ENCODE measurements around the gene CUEDC1.

The CUEDC1 gene

DNA sequence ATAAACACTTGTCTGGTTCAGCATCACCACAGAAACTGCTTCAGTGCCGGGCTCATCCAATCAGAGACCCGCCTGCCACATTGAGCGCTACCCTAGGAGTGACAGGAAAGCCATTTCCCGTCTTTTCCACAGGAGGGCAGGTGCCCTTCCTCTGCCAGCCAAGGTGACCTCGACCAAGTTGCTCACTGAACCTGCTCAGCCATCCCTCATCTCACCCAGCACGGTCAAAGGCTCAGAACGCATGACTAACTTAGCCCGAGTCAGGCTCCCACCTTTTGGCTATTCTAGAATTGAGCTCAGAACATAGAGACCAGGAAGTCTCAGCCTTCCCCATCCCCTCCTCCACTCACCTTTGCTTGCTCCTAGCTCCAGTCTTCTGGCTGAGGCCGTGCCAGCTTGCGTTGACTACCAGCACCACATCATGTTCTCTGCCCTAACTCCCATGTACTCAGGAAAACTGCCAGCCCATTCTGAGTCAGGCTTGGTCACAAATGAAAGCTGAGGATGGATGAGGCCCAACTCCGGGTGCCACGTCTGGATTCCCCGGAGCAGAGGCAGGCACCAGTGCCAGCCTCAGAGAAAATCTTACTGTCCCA lies 121.0 kb downstream of the CUEDC1 start:
- H3K27me3 ChIP-seq (ENCODE audit: insufficient read depth, low read length, poor library complexity): no peaks in the 10 kb centered on the region
- DNase-seq (no peak), ATAC-seq (ENCODE audit: insufficient read depth, low read depth) (peak; percentile 23; the same call in 1 of the 3 replicates)
- peaks cover 15% of the 10 kb centered on the region for H3K36me3 ChIP-seq (ENCODE audit: insufficient read depth, low read length)
- H2AFZ ChIP-seq (ENCODE audit: low read depth, low read length): no peak overlapping the region
- H4K20me1 ChIP-seq (ENCODE audit: insufficient read depth, low read length): no peaks in the 10 kb centered on the region
- no peaks in the 10 kb centered on the region for H3K79me2 ChIP-seq (ENCODE audit: insufficient read depth, low read length)
- H3K4me1 ChIP-seq (ENCODE audit: insufficient read depth, low read length): peaks cover 9% of the 10 kb centered on the region
- no peak overlapping the region for H3K27ac ChIP-seq (ENCODE audit: low read length)
- H3K9me3 ChIP-seq (ENCODE audit: insufficient read depth, low read length, severe bottlenecking): no peaks in the 10 kb centered on the region
- no peak overlapping the region for H3K4me3 ChIP-seq (ENCODE audit: low read depth in 1 of 2, low read length in 2 of 2)
- H3K4me2 ChIP-seq (ENCODE audit: insufficient read depth, low read length): no peak overlapping the region
- TF ChIP-seq, protein P1, sequence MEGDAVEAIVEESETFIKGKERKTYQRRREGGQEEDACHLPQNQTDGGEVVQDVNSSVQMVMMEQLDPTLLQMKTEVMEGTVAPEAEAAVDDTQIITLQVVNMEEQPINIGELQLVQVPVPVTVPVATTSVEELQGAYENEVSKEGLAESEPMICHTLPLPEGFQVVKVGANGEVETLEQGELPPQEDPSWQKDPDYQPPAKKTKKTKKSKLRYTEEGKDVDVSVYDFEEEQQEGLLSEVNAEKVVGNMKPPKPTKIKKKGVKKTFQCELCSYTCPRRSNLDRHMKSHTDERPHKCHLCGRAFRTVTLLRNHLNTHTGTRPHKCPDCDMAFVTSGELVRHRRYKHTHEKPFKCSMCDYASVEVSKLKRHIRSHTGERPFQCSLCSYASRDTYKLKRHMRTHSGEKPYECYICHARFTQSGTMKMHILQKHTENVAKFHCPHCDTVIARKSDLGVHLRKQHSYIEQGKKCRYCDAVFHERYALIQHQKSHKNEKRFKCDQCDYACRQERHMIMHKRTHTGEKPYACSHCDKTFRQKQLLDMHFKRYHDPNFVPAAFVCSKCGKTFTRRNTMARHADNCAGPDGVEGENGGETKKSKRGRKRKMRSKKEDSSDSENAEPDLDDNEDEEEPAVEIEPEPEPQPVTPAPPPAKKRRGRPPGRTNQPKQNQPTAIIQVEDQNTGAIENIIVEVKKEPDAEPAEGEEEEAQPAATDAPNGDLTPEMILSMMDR (IDR thresholded peaks at IDR 0.05; ENCODE audit: borderline replicate concordance, extremely low read depth, low read length, poor library complexity, severe bottlenecking): no peak
- no peak for TF ChIP-seq EZH2 (IDR thresholded peaks at IDR 0.05; ENCODE audit: borderline replicate concordance, low read depth, low read length, severe bottlenecking)
- no peak overlapping the region for H3K9ac ChIP-seq (ENCODE audit: low read depth, low read length)

DNA sequence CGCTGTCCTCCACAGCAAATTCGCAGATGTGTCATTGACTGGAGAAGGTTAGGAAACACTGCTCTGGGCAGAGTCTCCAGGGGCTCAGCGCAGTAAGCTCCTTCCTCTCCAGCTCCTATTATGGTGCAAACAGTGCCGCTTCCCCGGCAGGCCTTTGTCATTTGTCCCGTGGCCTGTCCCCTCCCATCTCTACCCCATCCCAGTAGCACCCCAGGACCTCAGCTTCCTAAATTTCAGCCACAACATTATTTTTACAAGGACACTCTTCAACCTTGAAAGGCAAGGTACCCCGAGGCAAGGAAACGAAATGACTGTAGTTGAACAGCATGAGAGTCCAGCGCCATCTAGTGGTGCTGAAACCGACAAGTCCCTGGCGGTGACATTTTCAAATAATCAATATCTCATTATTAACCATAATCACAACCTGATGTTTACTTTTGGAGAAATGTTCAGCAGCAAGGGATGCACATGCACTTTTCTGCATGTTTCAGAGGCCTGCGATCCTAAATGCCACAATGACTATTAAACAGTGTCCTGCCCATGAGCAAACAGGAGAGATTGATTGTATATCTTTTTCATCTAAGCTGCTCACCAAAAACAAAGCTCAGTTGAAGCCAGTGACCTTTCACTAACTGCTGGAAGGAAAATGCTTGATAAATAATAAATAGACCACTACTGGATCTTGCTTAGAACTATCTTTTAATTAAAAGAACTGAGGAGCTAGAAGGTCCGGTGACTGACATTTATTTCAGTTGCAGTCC lies 121.9 kb downstream of the CUEDC1 start:
- DNase-seq: peak; percentile 68
- Histone ChIP-seq H2AFZ (ENCODE audit: low read depth, low read length) (peak overlapping the region; percentile 63), H3K4me2 (ENCODE audit: insufficient read depth, low read length) (peak overlapping the region; percentile 51), H3K4me1 (ENCODE audit: insufficient read depth, low read length) (peaks cover 9% of the 10 kb centered on the region), H4K20me1 (ENCODE audit: insufficient read depth, low read length) (no peaks in the 10 kb centered on the region), H3K36me3 (ENCODE audit: insufficient read depth, low read length) (peaks cover 7% of the 10 kb centered on the region), H3K27me3 (ENCODE audit: insufficient read depth, low read length, poor library complexity) (no peaks in the 10 kb centered on the region), H3K4me3 (ENCODE audit: low read depth in 1 of 2, low read length in 2 of 2) (no peak overlapping the region), H3K27ac (ENCODE audit: low read length) (peak overlapping the region; percentile 19; the same call in 1 of the 2 replicates), H3K9ac (ENCODE audit: low read depth, low read length) (peak overlapping the region; percentile 22; the same call in 1 of the 2 replicates), H3K9me3 (ENCODE audit: insufficient read depth, low read length, severe bottlenecking) (no peaks in the 10 kb centered on the region), H3K79me2 (ENCODE audit: insufficient read depth, low read length) (no peaks in the 10 kb centered on the region)
- no peak for TF ChIP-seq EZH2 (IDR thresholded peaks at IDR 0.05; ENCODE audit: borderline replicate concordance, low read depth, low read length, severe bottlenecking)
- TF ChIP-seq, protein P1 (IDR thresholded peaks at IDR 0.05; ENCODE audit: borderline replicate concordance, extremely low read depth, low read length, poor library complexity, severe bottlenecking): peak; percentile 98
- ATAC-seq (ENCODE audit: insufficient read depth, low read depth): peak; percentile 72

DNA sequence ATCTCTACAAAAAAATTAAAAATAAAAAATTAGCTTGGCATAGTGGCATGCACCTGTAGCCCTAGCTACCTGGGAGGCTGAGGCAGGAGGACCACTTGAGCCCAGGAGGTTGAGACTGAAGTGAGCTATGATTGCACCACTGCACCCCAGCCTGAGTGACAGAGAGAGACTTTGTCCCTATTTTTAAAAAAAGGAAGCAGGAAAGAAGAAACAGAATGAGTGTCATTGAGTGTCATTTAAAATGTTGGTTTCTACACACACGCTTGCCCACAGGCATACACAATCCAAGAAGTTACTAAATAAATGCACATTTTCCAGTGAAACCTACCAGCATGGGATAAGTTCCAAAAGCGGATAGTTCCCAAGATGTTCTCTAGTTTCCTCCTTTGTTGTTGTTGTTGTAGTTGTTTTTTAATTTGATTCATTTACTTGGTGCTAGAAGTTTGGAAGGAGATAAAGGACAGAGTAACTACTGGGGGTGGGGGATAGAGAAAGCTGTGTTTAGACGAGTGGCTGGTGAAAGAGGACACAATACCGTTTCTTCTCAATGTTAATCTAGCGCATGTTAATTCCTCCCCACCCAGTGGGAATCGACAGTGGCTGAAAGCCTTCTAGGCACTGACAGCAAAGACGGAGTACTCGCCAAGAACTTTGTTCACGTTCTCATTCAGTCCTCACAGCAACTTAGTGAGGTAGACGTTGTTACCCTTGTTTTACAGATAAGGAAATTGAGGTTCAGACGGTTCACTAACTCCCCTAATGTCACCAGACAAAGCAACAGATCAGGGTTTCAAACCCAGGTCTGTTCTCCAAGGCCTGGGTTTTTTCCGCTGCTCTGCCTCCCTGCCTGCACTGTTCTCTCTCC lies 122.7 kb downstream of the CUEDC1 start:
- Histone ChIP-seq H3K4me3 (ENCODE audit: low read depth in 1 of 2, low read length in 2 of 2) (no peak overlapping the region), H3K27me3 (ENCODE audit: insufficient read depth, low read length, poor library complexity) (no peaks in the 10 kb centered on the region), H3K9me3 (ENCODE audit: insufficient read depth, low read length, severe bottlenecking) (no peaks in the 10 kb centered on the region), H3K27ac (ENCODE audit: low read length) (peak overlapping the region; percentile 19; the same call in 1 of the 2 replicates), H3K9ac (ENCODE audit: low read depth, low read length) (peak overlapping the region; percentile 22; the same call in 1 of the 2 replicates), H4K20me1 (ENCODE audit: insufficient read depth, low read length) (no peaks in the 10 kb centered on the region), H3K4me2 (ENCODE audit: insufficient read depth, low read length) (peak overlapping the region; percentile 51), H3K79me2 (ENCODE audit: insufficient read depth, low read length) (no peaks in the 10 kb centered on the region), H2AFZ (ENCODE audit: low read depth, low read length) (peak overlapping the region; percentile 63), H3K36me3 (ENCODE audit: insufficient read depth, low read length) (peaks cover 5% of the 10 kb centered on the region; the same call in 1 of the 2 replicates), H3K4me1 (ENCODE audit: insufficient read depth, low read length) (peaks cover 9% of the 10 kb centered on the region)
- TF ChIP-seq, protein P1 (IDR thresholded peaks at IDR 0.05; ENCODE audit: borderline replicate concordance, extremely low read depth, low read length, poor library complexity, severe bottlenecking): no peak
- no peak for TF ChIP-seq EZH2 (IDR thresholded peaks at IDR 0.05; ENCODE audit: borderline replicate concordance, low read depth, low read length, severe bottlenecking)
- DNase-seq (no peak), ATAC-seq (ENCODE audit: insufficient read depth, low read depth) (no peak)

Data from DND-41 (cell line).